Spleen (tissue), 7 donors: ENCODE data around the gene OR2T29.
"Not testable (repeated sequence)": the region's sequence is repeated elsewhere in the genome, so short reads cannot be mapped to it uniquely, and the experiment has no call there.

ENCODE experiments used
- POLR2A ChIP-seq, 3 donors: fragments of 450-650 bp; IDR thresholded peaks; one replicate each; pipeline ENCODE4 v1.5.1; 2017; ENCODE audit warnings: antibody characterized with exemption in 3 of 3, mild to moderate bottlenecking in 1 of 3
- TF ChIP-seq, protein P1 (sequence below), 11 experiments: fragments of 200-600 bp in 7 of 11; fragments of 450-650 bp in 4 of 11; sonication (generic) in 4 of 11; IDR thresholded peaks in 8 of 11; conservative IDR thresholded peaks in 3 of 11; 1 replicate in 7 of 11; 2 replicates in 4 of 11; pipeline versions ENCODE4 v1.4.0 to v1.8.0; 2016 to 2021; ENCODE audit warnings: antibody characterized with exemption in 11 of 11, inconsistent platforms in 4 of 11, mild to moderate bottlenecking in 1 of 11
- donor health status: DM: no; HTN: no; CAD: no; lungs with moderate emphysema.
- donor health status: DM: no; HTN: no; CAD: no.
- donor health status: DM: no; HTN: no; CAD: no.

DNA sequence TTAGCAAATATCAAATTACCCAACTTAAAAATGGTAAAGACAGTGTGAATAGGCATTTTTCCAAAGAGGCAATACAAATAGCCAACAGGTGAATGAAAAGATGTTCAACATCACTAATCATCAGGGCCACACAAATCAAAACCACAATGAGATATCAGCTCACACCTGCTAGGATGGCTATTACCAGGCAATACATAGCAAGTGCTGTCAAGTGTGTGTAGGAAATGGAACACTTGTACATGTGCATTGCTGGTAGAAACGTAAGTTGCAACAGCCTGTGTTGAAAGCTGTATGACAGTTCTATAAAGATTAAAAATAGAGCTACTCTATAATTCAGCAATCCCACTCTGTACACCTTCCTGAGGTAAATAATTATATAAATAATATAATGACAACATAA lies 9.5 kb upstream of the OR2T29 start:
- TF ChIP-seq, protein P1, sequence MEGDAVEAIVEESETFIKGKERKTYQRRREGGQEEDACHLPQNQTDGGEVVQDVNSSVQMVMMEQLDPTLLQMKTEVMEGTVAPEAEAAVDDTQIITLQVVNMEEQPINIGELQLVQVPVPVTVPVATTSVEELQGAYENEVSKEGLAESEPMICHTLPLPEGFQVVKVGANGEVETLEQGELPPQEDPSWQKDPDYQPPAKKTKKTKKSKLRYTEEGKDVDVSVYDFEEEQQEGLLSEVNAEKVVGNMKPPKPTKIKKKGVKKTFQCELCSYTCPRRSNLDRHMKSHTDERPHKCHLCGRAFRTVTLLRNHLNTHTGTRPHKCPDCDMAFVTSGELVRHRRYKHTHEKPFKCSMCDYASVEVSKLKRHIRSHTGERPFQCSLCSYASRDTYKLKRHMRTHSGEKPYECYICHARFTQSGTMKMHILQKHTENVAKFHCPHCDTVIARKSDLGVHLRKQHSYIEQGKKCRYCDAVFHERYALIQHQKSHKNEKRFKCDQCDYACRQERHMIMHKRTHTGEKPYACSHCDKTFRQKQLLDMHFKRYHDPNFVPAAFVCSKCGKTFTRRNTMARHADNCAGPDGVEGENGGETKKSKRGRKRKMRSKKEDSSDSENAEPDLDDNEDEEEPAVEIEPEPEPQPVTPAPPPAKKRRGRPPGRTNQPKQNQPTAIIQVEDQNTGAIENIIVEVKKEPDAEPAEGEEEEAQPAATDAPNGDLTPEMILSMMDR (IDR thresholded peaks at IDR 0.05 in 8 of 11, conservative IDR thresholded peaks at IDR 0.05 in 3 of 11): not testable (repeated sequence)
- not testable (repeated sequence) for TF ChIP-seq POLR2A (IDR thresholded peaks at IDR 0.05)
